Neural progenitor cell (in vitro differentiated cells): ENCODE results near the gene GMDS. TPM values are rescaled to one million over a fixed set of nuclear protein-coding genes. Genes with fewer than 3 reads are reported as not detected.

Experiments
- DNase-seq: peaks from one replicate; pipeline ENCODE4 v3.0.0-alpha.2; 2016; ENCODE audit warnings: low spot score
- H2AFZ ChIP-seq: fragments of 200-600 bp; sonication (generic); replicated peaks from 2 replicates; pipeline ENCODE4 v1.6.1; 2016; ENCODE audit warnings: antibody characterized with exemption
- H3F3A ChIP-seq: fragments of 200-600 bp; sonication (generic); 2 replicates; pipeline ENCODE4 v1.6.1; 2016; ENCODE audit warnings: antibody characterized with exemption, low read depth
- H3K27ac ChIP-seq: fragments of 200-600 bp; sonication (generic); 2 replicates; pipeline ENCODE4 v1.5.1; 2016; ENCODE audit warnings: mild to moderate bottlenecking
- H3K27me3 ChIP-seq: fragments of 200-600 bp; sonication (generic); 2 replicates; pipeline ENCODE4 v1.6.1; 2016; ENCODE audit warnings: mild to moderate bottlenecking, moderate library complexity
- H3K36me3 ChIP-seq: fragments of 200-600 bp; sonication (generic); 2 replicates; pipeline ENCODE4 v1.5.1; 2016
- H3K4me1 ChIP-seq: fragments of 200-600 bp; sonication (generic); 2 replicates; pipeline ENCODE4 v1.6.1; 2016; ENCODE audit warnings: mixed run types
- H3K4me2 ChIP-seq: fragments of 200-600 bp; sonication (generic); 2 replicates; pipeline ENCODE4 v1.6.1; 2016
- H3K4me3 ChIP-seq: fragments of 200-600 bp; sonication (generic); 2 replicates; pipeline ENCODE4 v1.5.1; 2016
- H3K79me2 ChIP-seq: fragments of 200-600 bp; sonication (generic); 2 replicates; pipeline ENCODE4 v1.6.1; 2016; ENCODE audit warnings: low read depth
- H3K9ac ChIP-seq: fragments of 200-600 bp; sonication (generic); 2 replicates; pipeline ENCODE4 v1.6.1; 2016
- H3K9me3 ChIP-seq: fragments of 200-600 bp; sonication (generic); 2 replicates; pipeline ENCODE4 v1.5.1; 2016; ENCODE audit warnings: low read depth
- H4K20me1 ChIP-seq: fragments of 200-600 bp; sonication (generic); 2 replicates; pipeline ENCODE4 v1.6.1; 2016; ENCODE audit warnings: low read depth
- H3K27ac Mint-ChIP-seq: 3 replicates; pipeline ENCODE4 v1.8.0; 2021; ENCODE audit warnings: mixed read lengths
- H3K27me3 Mint-ChIP-seq: 2 replicates; pipeline ENCODE4 v1.8.0; 2022; ENCODE audit warnings: low read depth, mild to moderate bottlenecking, inconsistent platforms, moderate library complexity, mixed read lengths; ENCODE audit not compliant: insufficient read depth
- H3K36me3 Mint-ChIP-seq: 3 replicates; pipeline ENCODE4 v1.8.0; 2021; ENCODE audit warnings: mixed read lengths
- H3K4me1 Mint-ChIP-seq: 3 replicates; pipeline ENCODE4 v1.8.0; 2021; ENCODE audit warnings: mixed read lengths
- H3K4me3 Mint-ChIP-seq: 3 replicates; pipeline ENCODE4 v1.8.0; 2021; ENCODE audit warnings: mild to moderate bottlenecking, moderate library complexity, mixed read lengths
- H3K9me3 Mint-ChIP-seq: 3 replicates; pipeline ENCODE4 v1.8.0; 2020; ENCODE audit warnings: mixed read lengths
- CTCF ChIP-seq: fragments of 200-600 bp; sonication (generic); IDR thresholded peaks from 2 replicates; pipeline ENCODE4 v1.5.1; 2017; ENCODE audit warnings: antibody characterized with exemption, mild to moderate bottlenecking
- EZH2 ChIP-seq: fragments of 200-600 bp; sonication (generic); IDR thresholded peaks from 2 replicates; pipeline ENCODE4 v1.6.1; 2017; ENCODE audit warnings: antibody characterized with exemption, mild to moderate bottlenecking, moderate library complexity
- EZH2phosphoT487 ChIP-seq: fragments of 200-600 bp; sonication (generic); IDR thresholded peaks from 2 replicates; pipeline ENCODE4 v1.6.1; 2017; ENCODE audit warnings: antibody characterized with exemption
- total RNA-seq: library from RNA; depleted of rRNA; stranded (reverse); fragments of >200 nt; gene quantifications from 2 replicates; pipeline ENCODE4 v1.2.3, GENCODE V29; 2015; ENCODE audit warnings: low replicate concordance

The GMDS gene
- total RNA-seq, 1 donor from 2014 or later: 22.6 TPM

- Mint-ChIP-seq H3K4me3 (no peak overlapping the region), H3K27me3 (no peaks in the 10 kb centered on the region), H3K36me3 (no peaks in the 10 kb centered on the region), H3K27ac (no peak overlapping the region), H3K9me3 (peaks cover 1% of the 10 kb centered on the region), H3K4me1 (no peaks in the 10 kb centered on the region)
- Histone ChIP-seq H3K27ac (no peak overlapping the region), H3K9ac (no peak overlapping the region), H3K9me3 (no peaks in the 10 kb centered on the region), H3K27me3 (no peaks in the 10 kb centered on the region), H3K4me1 (no peaks in the 10 kb centered on the region), H2AFZ (no peak overlapping the region), H3K79me2 (no peaks in the 10 kb centered on the region), H3F3A (no peaks in the 10 kb centered on the region), H4K20me1 (no peaks in the 10 kb centered on the region), H3K4me3 (no peak overlapping the region), H3K4me2 (no peak overlapping the region), H3K36me3 (no peaks in the 10 kb centered on the region)
- no peak for TF ChIP-seq EZH2phosphoT487
- TF ChIP-seq EZH2: no peak
- no peak for TF ChIP-seq CTCF
- DNase-seq: no peak
Measured at GRCh38 chr6:1995636-1996035, 249.8 kb downstream of the GMDS start.

GRCh38 chr6:1993042-1993441 is 252.4 kb downstream of the GMDS start:
- H3F3A ChIP-seq: no peaks in the 10 kb centered on the region
- no peaks in the 10 kb centered on the region for H3K36me3 Mint-ChIP-seq
- H3K27ac Mint-ChIP-seq: no peak overlapping the region
- H3K9ac ChIP-seq: no peak overlapping the region
- no peak overlapping the region for H3K27ac ChIP-seq
- no peak overlapping the region for H3K4me3 ChIP-seq
- no peak overlapping the region for H2AFZ ChIP-seq
- no peaks in the 10 kb centered on the region for H3K36me3 ChIP-seq
- H3K27me3 ChIP-seq: no peaks in the 10 kb centered on the region
- H3K79me2 ChIP-seq: no peaks in the 10 kb centered on the region
- no peaks in the 10 kb centered on the region for H3K9me3 ChIP-seq
- H3K27me3 Mint-ChIP-seq: no peaks in the 10 kb centered on the region
- no peaks in the 10 kb centered on the region for H3K9me3 Mint-ChIP-seq
- H3K4me2 ChIP-seq: no peak overlapping the region
- no peak overlapping the region for H3K4me3 Mint-ChIP-seq
- no peaks in the 10 kb centered on the region for H3K4me1 ChIP-seq
- TF ChIP-seq CTCF (no peak), EZH2phosphoT487 (no peak), EZH2 (no peak)
- no peaks in the 10 kb centered on the region for H4K20me1 ChIP-seq
- DNase-seq: no peak
- H3K4me1 Mint-ChIP-seq: peaks cover 10% of the 10 kb centered on the region

- H3K4me1 Mint-ChIP-seq: peaks cover 10% of the 10 kb centered on the region
- H3K4me3 Mint-ChIP-seq: no peak overlapping the region
- Histone ChIP-seq H3K27ac (no peak overlapping the region), H3K79me2 (no peaks in the 10 kb centered on the region), H3K9me3 (no peaks in the 10 kb centered on the region), H4K20me1 (no peaks in the 10 kb centered on the region), H3K27me3 (no peaks in the 10 kb centered on the region), H3F3A (no peaks in the 10 kb centered on the region), H3K4me2 (no peak overlapping the region), H3K4me3 (no peak overlapping the region), H2AFZ (no peak overlapping the region), H3K9ac (no peak overlapping the region), H3K36me3 (no peaks in the 10 kb centered on the region), H3K4me1 (no peaks in the 10 kb centered on the region)
- DNase-seq: no peak
- H3K27ac Mint-ChIP-seq: no peak overlapping the region
- TF ChIP-seq EZH2 (no peak), EZH2phosphoT487 (no peak), CTCF (no peak)
- no peaks in the 10 kb centered on the region for H3K9me3 Mint-ChIP-seq
- no peaks in the 10 kb centered on the region for H3K27me3 Mint-ChIP-seq
- no peaks in the 10 kb centered on the region for H3K36me3 Mint-ChIP-seq
Measured at GRCh38 chr6:1991332-1991878, 254.0 kb downstream of the GMDS start.
